ENCODE results near the gene PAIP2. TPM values are rescaled to one million over a fixed set of nuclear protein-coding genes. Genes with fewer than 3 reads are reported as not detected.
"Not testable (repeated sequence)": the region's sequence is repeated elsewhere in the genome, so short reads cannot be mapped to it uniquely, and the experiment has no call there.

PAIP2 gene
- total and polyA plus RNA-seq, 8 donors = 66.8 to 171 (median 137) TPM

GRCh38 chr5:139341187-139341688 is 416 bp upstream of the PAIP2 start:
- peak overlapping the region; percentile 98 to 99 for H3K27ac ChIP-seq
- no peaks in the 10 kb centered on the region for H3K9me3 ChIP-seq
- H3K4me1 ChIP-seq = peaks cover 12 to 40% of the 10 kb centered on the region in 2 donors
- no peak for TF ChIP-seq CTCF (IDR thresholded peaks at IDR 0.05)
- H3K36me3 ChIP-seq = no peaks in the 10 kb centered on the region
- ATAC-seq (no peak), DNase-seq (no peak)
- no peaks in the 10 kb centered on the region for H3K27me3 ChIP-seq
- H3K4me3 ChIP-seq = peak overlapping the region; percentile 93 to 94
- intact Hi-C loops (cut with DNase I) = no loop called here

- Histone ChIP-seq H3K27ac (peak overlapping the region; percentile 98 to 99), H3K4me1 (peaks cover 12 to 40% of the 10 kb centered on the region in 2 donors), H3K9me3 (no peaks in the 10 kb centered on the region), H3K27me3 (no peaks in the 10 kb centered on the region), H3K36me3 (peaks cover 0 to 3% of the 10 kb centered on the region in 2 donors), H3K4me3 (peak overlapping the region; percentile 93 to 94)
- ATAC-seq = no peak
- TF ChIP-seq CTCF (IDR thresholded peaks at IDR 0.05) = no peak
- no peak for DNase-seq
- intact Hi-C loops (cut with DNase I) = no loop called here
These were observed 719 bp downstream of the PAIP2 start for GRCh38 chr5:139342423-139342723.

GRCh38 chr5:139343476-139343875 is 1.8 kb downstream of the PAIP2 start:
- TF ChIP-seq CTCF (IDR thresholded peaks at IDR 0.05) = no peak
- Histone ChIP-seq H3K9me3 (no peaks in the 10 kb centered on the region), H3K36me3 (peaks cover 0 to 4% of the 10 kb centered on the region in 2 donors), H3K27ac (no peak overlapping the region), H3K4me1 (peaks cover 12 to 40% of the 10 kb centered on the region in 2 donors), H3K4me3 (peak overlapping the region in 1 of 2 donors; percentile 93), H3K27me3 (no peaks in the 10 kb centered on the region)
- ATAC-seq (no peak), DNase-seq (no peak)
- intact Hi-C loops (cut with DNase I) = no loop called here

- H3K36me3 ChIP-seq = peaks cover 0 to 4% of the 10 kb centered on the region in 2 donors
- intact Hi-C loops (cut with DNase I) = no loop called here
- no peak for TF ChIP-seq CTCF (IDR thresholded peaks at IDR 0.05)
- H3K9me3 ChIP-seq = no peaks in the 10 kb centered on the region
- H3K27me3 ChIP-seq = no peaks in the 10 kb centered on the region
- H3K4me3 ChIP-seq = no peak overlapping the region
- no peak overlapping the region for H3K27ac ChIP-seq
- peaks cover 12 to 40% of the 10 kb centered on the region in 2 donors for H3K4me1 ChIP-seq
- ATAC-seq (no peak), DNase-seq (no peak)
These were observed 2.5 kb downstream of the PAIP2 start for GRCh38 chr5:139344177-139344576.

- H3K27ac ChIP-seq; DNase-seq; H3K4me3 ChIP-seq; H3K27me3 ChIP-seq; H3K36me3 ChIP-seq; ATAC-seq; intact Hi-C loops (cut with DNase I); H3K9me3 ChIP-seq: not testable (repeated sequence)
- H3K4me1 ChIP-seq = peaks cover 12 to 48% of the 10 kb centered on the region in 2 donors
These were observed 3.8 kb downstream of the PAIP2 start for GRCh38 chr5:139345442-139345841.

- intact Hi-C loops (cut with DNase I); H3K27me3 ChIP-seq; H3K27ac ChIP-seq; DNase-seq; H3K36me3 ChIP-seq; H3K9me3 ChIP-seq; ATAC-seq; H3K4me3 ChIP-seq: not testable (repeated sequence)
- H3K4me1 ChIP-seq = peaks cover 11 to 35% of the 10 kb centered on the region in 2 donors
These were observed 6.2 kb downstream of the PAIP2 start for GRCh38 chr5:139347863-139348262.
